Brain microvascular endothelial cell (primary cell): ENCODE results near the gene PPP4R2.

Source experiments
- DNase-seq: peaks from one replicate; pipeline ENCODE4 v3.0.0-alpha.2; 2020
- H3K27ac ChIP-seq: fragments of 250-450 bp; sonication (Bioruptor Pico); 2 replicates; pipeline ENCODE4 v1.5.1; 2020; ENCODE audit warnings: mild to moderate bottlenecking, moderate library complexity
- H3K27me3 ChIP-seq: fragments of 250-450 bp; sonication (Bioruptor Pico); replicated peaks from 2 replicates; pipeline ENCODE4 v1.5.1; 2020; ENCODE audit warnings: mild to moderate bottlenecking
- H3K36me3 ChIP-seq: fragments of 250-450 bp; sonication (Bioruptor Pico); replicated peaks from 2 replicates; pipeline ENCODE4 v1.5.1; 2020; ENCODE audit warnings: mild to moderate bottlenecking
- H3K4me3 ChIP-seq: 2 replicates; pipeline ENCODE4 v1.5.1; 2011; ENCODE audit warnings: low read depth, mild to moderate bottlenecking, control low read depth, low read length, moderate library complexity
- CTCF ChIP-seq: IDR thresholded peaks from 2 replicates; pipeline ENCODE4 v1.5.1; 2011; ENCODE audit warnings: low read depth, mild to moderate bottlenecking, moderate library complexity, low read length, control low read depth, inconsistent platforms; ENCODE audit errors: missing control alignments
- in situ Hi-C: cut with HindIII; loops from 2 replicates; pipeline ENCODE4 v1.10.0; 2017; ENCODE audit warnings: low sequenced_read_pairs, low pct_ligation_motif_present

Gene PPP4R2

GRCh38 chr3:73069187-73069586, 72.6 kb downstream of the PPP4R2 start:
- Histone ChIP-seq H3K27me3 (no peaks in the 10 kb centered on the region), H3K36me3 (peaks cover 5% of the 10 kb centered on the region), H3K4me3 (no peak overlapping the region), H3K27ac (no peak overlapping the region)
- no peak for TF ChIP-seq CTCF
- no peak for DNase-seq
- in situ Hi-C loops = no loop called here

GRCh38 chr3:73069775-73070444, 73.3 kb downstream of the PPP4R2 start:
- in situ Hi-C loops = no loop called here
- no peak for DNase-seq
- Histone ChIP-seq H3K27me3 (no peaks in the 10 kb centered on the region), H3K4me3 (no peak overlapping the region), H3K27ac (no peak overlapping the region), H3K36me3 (peaks cover 4% of the 10 kb centered on the region)
- TF ChIP-seq CTCF = no peak

GRCh38 chr3:73070675-73071575, 74.3 kb downstream of the PPP4R2 start:
- H3K36me3 ChIP-seq = peaks cover 2% of the 10 kb centered on the region
- in situ Hi-C loops = no loop called here
- no peak for TF ChIP-seq CTCF
- no peak overlapping the region for H3K4me3 ChIP-seq
- peak overlapping the region; percentile 6 for H3K27ac ChIP-seq
- peak; percentile 48 for DNase-seq
- no peaks in the 10 kb centered on the region for H3K27me3 ChIP-seq

GRCh38 chr3:73071952-73072351, 75.3 kb downstream of the PPP4R2 start:
- DNase-seq = no peak
- TF ChIP-seq CTCF = no peak
- no peak overlapping the region for H3K27ac ChIP-seq
- peaks cover 2% of the 10 kb centered on the region for H3K36me3 ChIP-seq
- H3K27me3 ChIP-seq = no peaks in the 10 kb centered on the region
- H3K4me3 ChIP-seq = no peak overlapping the region
- in situ Hi-C loops = no loop called here

GRCh38 chr3:73072634-73073033, 76.0 kb downstream of the PPP4R2 start:
- H3K36me3 ChIP-seq = peaks cover 2% of the 10 kb centered on the region
- H3K4me3 ChIP-seq = no peak overlapping the region
- DNase-seq = no peak
- TF ChIP-seq CTCF = no peak
- H3K27me3 ChIP-seq = no peaks in the 10 kb centered on the region
- in situ Hi-C loops = no loop called here
- no peak overlapping the region for H3K27ac ChIP-seq
